Kidney glomerular epithelial cell (primary cell): Measurements from ENCODE around the gene PIP4K2A.

Source experiments
- DNase-seq: peaks from one replicate; lab custom pipeline; 2025; lab: John Stamatoyannopoulos, UW

Gene PIP4K2A

GRCh38 chr10:22638863-22639262 lies 75.5 kb downstream of the PIP4K2A start:
- DNase-seq, result no peak

- no peak for DNase-seq
Observed at GRCh38 chr10:22637491-22637890, 76.9 kb downstream of the PIP4K2A start.

- DNase-seq, result no peak
Observed at GRCh38 chr10:22635650-22636049, 78.7 kb downstream of the PIP4K2A start.

- no peak for DNase-seq
Observed at GRCh38 chr10:22634606-22635459, 79.5 kb downstream of the PIP4K2A start.

- no peak for DNase-seq
Observed at GRCh38 chr10:22634093-22634492, 80.3 kb downstream of the PIP4K2A start.

- no peak for DNase-seq
Observed at GRCh38 chr10:22633528-22633927, 80.8 kb downstream of the PIP4K2A start.

GRCh38 chr10:22633106-22633505 lies 81.3 kb downstream of the PIP4K2A start:
- no peak for DNase-seq

- no peak for DNase-seq
Observed at GRCh38 chr10:22631646-22632278, 82.6 kb downstream of the PIP4K2A start.

- no peak for DNase-seq
Observed at GRCh38 chr10:22631185-22631584, 83.2 kb downstream of the PIP4K2A start.

GRCh38 chr10:22630234-22631174 lies 83.9 kb downstream of the PIP4K2A start:
- no peak for DNase-seq

GRCh38 chr10:22629852-22630233 lies 84.5 kb downstream of the PIP4K2A start:
- DNase-seq, result no peak

GRCh38 chr10:22629126-22629525 lies 85.3 kb downstream of the PIP4K2A start:
- peak; percentile 17 for DNase-seq

GRCh38 chr10:22628309-22628708 lies 86.1 kb downstream of the PIP4K2A start:
- no peak for DNase-seq

- no peak for DNase-seq
Observed at GRCh38 chr10:22626784-22627183, 87.6 kb downstream of the PIP4K2A start.

GRCh38 chr10:22625516-22626290 lies 88.7 kb downstream of the PIP4K2A start:
- DNase-seq, result peak; percentile 12

- peak; percentile 61 for DNase-seq
Observed at GRCh38 chr10:22624287-22624738, 90.1 kb downstream of the PIP4K2A start.

- DNase-seq, result no peak
Observed at GRCh38 chr10:22623633-22624253, 90.6 kb downstream of the PIP4K2A start.

GRCh38 chr10:22622242-22622806 lies 92.1 kb downstream of the PIP4K2A start:
- DNase-seq, result no peak

- no peak for DNase-seq
Observed at GRCh38 chr10:22621726-22622125, 92.7 kb downstream of the PIP4K2A start.

GRCh38 chr10:22620929-22621328 lies 93.4 kb downstream of the PIP4K2A start:
- DNase-seq, result no peak
